CD14-positive monocyte (primary cell): ENCODE measurements around the gene ABCA3. TPM values are rescaled to one million over a fixed set of nuclear protein-coding genes. Genes with fewer than 3 reads are reported as not detected.

Experiments used
- DNase-seq, 3 donors: peaks; one replicate each; pipeline ENCODE4 v3.0.0-alpha.2; 2011 to 2022
- H2AFZ ChIP-seq: 2 replicates; pipeline ENCODE4 v1.6.0; 2012; ENCODE audit warnings: mild to moderate bottlenecking, low read depth, low read length, inconsistent platforms; ENCODE audit not compliant: insufficient read depth, poor library complexity, severe bottlenecking
- H3K27ac ChIP-seq, 2 donors: 1 replicate in 1 of 2; 2 replicates in 1 of 2; pipeline ENCODE4 v1.5.1; 2012 to 2013; ENCODE audit warnings: low read length in 2 of 2, control low read depth in 1 of 2, inconsistent platforms in 1 of 2, low read depth in 1 of 2, mild to moderate bottlenecking in 1 of 2
- H3K27me3 ChIP-seq, 2 donors: one replicate each; pipeline versions ENCODE4 v1.6.0 to v1.6.1; 2011 to 2013; ENCODE audit warnings: low read length in 2 of 2; ENCODE audit not compliant: control insufficient read depth in 2 of 2, insufficient read depth in 2 of 2
- H3K36me3 ChIP-seq, 2 donors: replicated peaks in 1 of 2; 1 replicate in 1 of 2; 2 replicates in 1 of 2; pipeline versions ENCODE4 v1.5.1 to v1.6.1; 2012 to 2013; ENCODE audit warnings: low read length in 2 of 2, control low read depth in 1 of 2, inconsistent platforms in 1 of 2, mild to moderate bottlenecking in 1 of 2; ENCODE audit not compliant: insufficient read depth in 2 of 2, control insufficient read depth in 1 of 2
- H3K4me1 ChIP-seq, 2 donors: 1 replicate in 1 of 2; 2 replicates in 1 of 2; pipeline versions ENCODE4 v1.5.1 to v1.6.1; 2012 to 2013; ENCODE audit warnings: low read length in 2 of 2, control low read depth in 1 of 2, inconsistent platforms in 1 of 2, mild to moderate bottlenecking in 1 of 2, moderate library complexity in 1 of 2; ENCODE audit not compliant: insufficient read depth in 2 of 2, control insufficient read depth in 1 of 2
- H3K4me2 ChIP-seq: replicated peaks from 2 replicates; pipeline ENCODE3; 2012; ENCODE audit warnings: low read length, moderate library complexity, mild to moderate bottlenecking; ENCODE audit not compliant: poor library complexity, severe bottlenecking; ENCODE audit errors: extremely low read depth
- H3K4me3 ChIP-seq, 3 experiments: fragments of 200-600 bp in 1 of 3; sonication (generic) in 1 of 3; replicated peaks in 1 of 3; 1 replicate in 2 of 3; 2 replicates in 1 of 3; pipeline ENCODE4 v1.5.1; 2011 to 2013; ENCODE audit warnings: low read length in 3 of 3, mild to moderate bottlenecking in 3 of 3, control low read depth in 2 of 3, low read depth in 2 of 3, inconsistent platforms in 1 of 3, moderate library complexity in 1 of 3
- H3K79me2 ChIP-seq: 2 replicates; pipeline ENCODE4 v1.6.0; 2012; ENCODE audit warnings: mild to moderate bottlenecking, control low read depth, inconsistent platforms, low read length, moderate library complexity; ENCODE audit not compliant: insufficient read depth
- H3K9ac ChIP-seq: 2 replicates; pipeline ENCODE4 v1.6.0; 2017; ENCODE audit warnings: low read length, mild to moderate bottlenecking; ENCODE audit not compliant: insufficient read depth, poor library complexity, severe bottlenecking
- H3K9me3 ChIP-seq, 2 donors: replicated peaks in 1 of 2; 1 replicate in 1 of 2; 2 replicates in 1 of 2; pipeline versions ENCODE4 v1.5.1 to v1.6.1; 2012 to 2013; ENCODE audit warnings: low read length in 2 of 2, control low read depth in 1 of 2; ENCODE audit not compliant: control insufficient read depth in 1 of 2, insufficient read depth in 1 of 2
- H4K20me1 ChIP-seq: 2 replicates; pipeline ENCODE4 v1.6.0; 2012; ENCODE audit warnings: mild to moderate bottlenecking, low read length, control low read depth, moderate library complexity; ENCODE audit not compliant: insufficient read depth
- H3K27ac Mint-ChIP-seq, 7 donors: one replicate each; pipeline ENCODE4 v1.8.0; 2020; ENCODE audit warnings: mild to moderate bottlenecking in 7 of 7, mixed read lengths in 7 of 7, moderate library complexity in 6 of 7, inconsistent platforms in 2 of 7
- H3K27me3 Mint-ChIP-seq, 3 donors: one replicate each; pipeline ENCODE4 v1.8.0; 2021 to 2022; ENCODE audit warnings: low read depth in 3 of 3, mild to moderate bottlenecking in 3 of 3, mixed read lengths in 3 of 3, moderate library complexity in 3 of 3, inconsistent platforms in 1 of 3
- H3K36me3 Mint-ChIP-seq, 2 donors: one replicate each; pipeline ENCODE4 v1.8.0; 2020; ENCODE audit warnings: mixed read lengths in 2 of 2, inconsistent platforms in 1 of 2, mild to moderate bottlenecking in 1 of 2
- H3K4me1 Mint-ChIP-seq: one replicate; pipeline ENCODE4 v1.8.0; 2020; ENCODE audit warnings: mild to moderate bottlenecking, mixed read lengths
- H3K4me3 Mint-ChIP-seq, 2 donors: one replicate each; pipeline ENCODE4 v1.8.0; 2020; ENCODE audit warnings: mild to moderate bottlenecking in 2 of 2, mixed read lengths in 2 of 2, moderate library complexity in 1 of 2
- H3K9me3 Mint-ChIP-seq, 7 donors: one replicate each; pipeline ENCODE4 v1.8.0; 2020 to 2022; ENCODE audit warnings: mixed read lengths in 7 of 7, mild to moderate bottlenecking in 6 of 7, moderate library complexity in 6 of 7, inconsistent platforms in 2 of 7
- WGBS: methylation state at CpG from one replicate; pipeline ENCODE4 v1.1.5; 2013; ENCODE audit warnings: missing lambda C conversion rate; ENCODE audit not compliant: insufficient coverage; 5-methylcytosine and 5-hydroxymethylcytosine counted together
- intact Hi-C, 2 donors: fragments of 100-400 bp; cut with micrococcal nuclease; formaldehyde crosslinking; loops; one replicate each; pipeline versions ENCODE4 v1.15.0 to v1.15.1; 2023
- polyA plus RNA-seq, 3 donors: library from polyadenylated mRNA; depleted of rRNA in 1 of 3; unstranded in 2 of 3; stranded (reverse) in 1 of 3; fragments of 300-500 nt in 2 of 3; fragments of >200 nt in 1 of 3; fragmentation: Illumina TruSeq in 2 of 3; gene quantifications; 1 replicate in 2 of 3; 2 replicates in 1 of 3; pipeline ENCODE4 v1.2.3, GENCODE V29; 2012 to 2021
- TF ChIP-seq, protein P1 (sequence below): fragments of 200-600 bp; IDR thresholded peaks from one replicate; pipeline ENCODE4 v1.8.0; 2022; ENCODE audit warnings: antibody characterized with exemption, mild to moderate bottlenecking

ABCA3 gene
- polyA plus RNA-seq, 3 donors, result 0.06 to 1.2 (median 0.68) TPM

DNA sequence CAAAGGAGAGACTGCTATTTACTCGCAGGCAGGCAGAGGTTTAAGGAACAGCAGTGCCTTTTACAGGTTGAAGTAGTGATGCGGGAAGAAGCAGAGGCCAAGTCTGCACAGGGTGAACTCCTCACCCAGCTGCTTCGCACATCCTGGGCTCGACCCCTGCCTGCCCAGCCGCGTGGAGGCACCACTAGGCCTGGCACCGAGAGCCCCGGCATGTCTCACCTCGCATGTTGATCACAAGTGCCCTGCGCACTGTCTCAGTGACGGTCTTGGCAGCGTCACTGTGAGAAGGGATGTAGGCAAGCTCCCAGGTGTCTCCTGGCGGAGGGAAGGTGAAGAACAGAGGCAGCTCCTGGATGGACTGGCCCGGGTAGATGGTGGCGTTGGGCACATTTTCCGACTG is 14.7 kb downstream of the ABCA3 start:
- no peaks in the 10 kb centered on the region for H3K4me1 Mint-ChIP-seq
- H3K9ac ChIP-seq, result no peak overlapping the region
- no peak overlapping the region for H3K27ac Mint-ChIP-seq
- H2AFZ ChIP-seq, result no peak overlapping the region
- no peaks in the 10 kb centered on the region for H3K9me3 ChIP-seq
- no peak overlapping the region for H3K4me2 ChIP-seq
- H3K36me3 ChIP-seq, result no peaks in the 10 kb centered on the region
- no peaks in the 10 kb centered on the region for H3K4me1 ChIP-seq
- intact Hi-C loops, result no loop called here
- H3K27ac ChIP-seq, result no peak overlapping the region
- no peaks in the 10 kb centered on the region for H4K20me1 ChIP-seq
- no peak overlapping the region for H3K4me3 ChIP-seq
- peaks cover 0 to 7% (median 6%) of the 10 kb centered on the region in 3 donors for H3K27me3 Mint-ChIP-seq
- no peak overlapping the region for H3K4me3 Mint-ChIP-seq
- TF ChIP-seq, protein P1, sequence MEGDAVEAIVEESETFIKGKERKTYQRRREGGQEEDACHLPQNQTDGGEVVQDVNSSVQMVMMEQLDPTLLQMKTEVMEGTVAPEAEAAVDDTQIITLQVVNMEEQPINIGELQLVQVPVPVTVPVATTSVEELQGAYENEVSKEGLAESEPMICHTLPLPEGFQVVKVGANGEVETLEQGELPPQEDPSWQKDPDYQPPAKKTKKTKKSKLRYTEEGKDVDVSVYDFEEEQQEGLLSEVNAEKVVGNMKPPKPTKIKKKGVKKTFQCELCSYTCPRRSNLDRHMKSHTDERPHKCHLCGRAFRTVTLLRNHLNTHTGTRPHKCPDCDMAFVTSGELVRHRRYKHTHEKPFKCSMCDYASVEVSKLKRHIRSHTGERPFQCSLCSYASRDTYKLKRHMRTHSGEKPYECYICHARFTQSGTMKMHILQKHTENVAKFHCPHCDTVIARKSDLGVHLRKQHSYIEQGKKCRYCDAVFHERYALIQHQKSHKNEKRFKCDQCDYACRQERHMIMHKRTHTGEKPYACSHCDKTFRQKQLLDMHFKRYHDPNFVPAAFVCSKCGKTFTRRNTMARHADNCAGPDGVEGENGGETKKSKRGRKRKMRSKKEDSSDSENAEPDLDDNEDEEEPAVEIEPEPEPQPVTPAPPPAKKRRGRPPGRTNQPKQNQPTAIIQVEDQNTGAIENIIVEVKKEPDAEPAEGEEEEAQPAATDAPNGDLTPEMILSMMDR, result no peak
- H3K79me2 ChIP-seq, result no peaks in the 10 kb centered on the region
- H3K36me3 Mint-ChIP-seq, result no peaks in the 10 kb centered on the region
- H3K27me3 ChIP-seq, result no peaks in the 10 kb centered on the region
- WGBS, result 90% methylated on average over 15 of the region's 16 CpGs
- DNase-seq, result no peak
- H3K9me3 Mint-ChIP-seq, result no peaks in the 10 kb centered on the region

DNA sequence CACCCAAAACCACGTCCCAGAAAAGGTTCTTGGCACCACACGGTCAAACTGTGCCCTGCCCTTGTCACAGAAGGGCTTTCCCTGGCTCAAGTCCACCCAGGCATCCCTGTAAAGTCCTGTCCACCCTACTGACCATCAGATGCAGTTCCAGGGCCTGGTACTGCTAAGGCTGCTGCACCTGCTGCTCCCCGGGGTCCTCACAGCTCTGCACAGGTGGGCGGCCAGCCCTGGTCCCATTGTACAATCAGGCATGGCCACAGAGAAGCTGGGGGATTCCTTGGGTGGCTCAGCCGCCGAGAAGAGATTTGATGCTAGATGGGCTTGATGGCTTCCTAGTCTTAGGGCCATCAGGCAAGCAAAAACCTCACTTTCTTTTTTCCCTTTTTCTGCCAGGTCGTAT is 15.3 kb downstream of the ABCA3 start:
- intact Hi-C loops, result no loop called here
- Histone ChIP-seq H3K9me3 (no peaks in the 10 kb centered on the region), H3K4me1 (no peaks in the 10 kb centered on the region), H3K27ac (no peak overlapping the region), H3K27me3 (no peaks in the 10 kb centered on the region), H2AFZ (no peak overlapping the region), H3K79me2 (no peaks in the 10 kb centered on the region), H3K4me3 (no peak overlapping the region), H4K20me1 (no peaks in the 10 kb centered on the region), H3K36me3 (no peaks in the 10 kb centered on the region), H3K4me2 (no peak overlapping the region), H3K9ac (no peak overlapping the region)
- WGBS, result 90% methylated on average over 4 of the region's 7 CpGs
- H3K27ac Mint-ChIP-seq, result no peak overlapping the region
- TF ChIP-seq, protein P1, result no peak
- no peaks in the 10 kb centered on the region for H3K36me3 Mint-ChIP-seq
- H3K27me3 Mint-ChIP-seq, result peaks cover 0 to 2% (median 2%) of the 10 kb centered on the region in 3 donors
- H3K4me3 Mint-ChIP-seq, result no peak overlapping the region
- DNase-seq, result no peak
- H3K4me1 Mint-ChIP-seq, result no peaks in the 10 kb centered on the region
- no peaks in the 10 kb centered on the region for H3K9me3 Mint-ChIP-seq
